ENCODE data around the gene VAMP1. TPM values are rescaled to one million over a fixed set of nuclear protein-coding genes. Genes with fewer than 3 reads are reported as not detected.

Gene VAMP1
- total RNA-seq, 1 donor from 2014 or later: 5.7 TPM

DNA sequence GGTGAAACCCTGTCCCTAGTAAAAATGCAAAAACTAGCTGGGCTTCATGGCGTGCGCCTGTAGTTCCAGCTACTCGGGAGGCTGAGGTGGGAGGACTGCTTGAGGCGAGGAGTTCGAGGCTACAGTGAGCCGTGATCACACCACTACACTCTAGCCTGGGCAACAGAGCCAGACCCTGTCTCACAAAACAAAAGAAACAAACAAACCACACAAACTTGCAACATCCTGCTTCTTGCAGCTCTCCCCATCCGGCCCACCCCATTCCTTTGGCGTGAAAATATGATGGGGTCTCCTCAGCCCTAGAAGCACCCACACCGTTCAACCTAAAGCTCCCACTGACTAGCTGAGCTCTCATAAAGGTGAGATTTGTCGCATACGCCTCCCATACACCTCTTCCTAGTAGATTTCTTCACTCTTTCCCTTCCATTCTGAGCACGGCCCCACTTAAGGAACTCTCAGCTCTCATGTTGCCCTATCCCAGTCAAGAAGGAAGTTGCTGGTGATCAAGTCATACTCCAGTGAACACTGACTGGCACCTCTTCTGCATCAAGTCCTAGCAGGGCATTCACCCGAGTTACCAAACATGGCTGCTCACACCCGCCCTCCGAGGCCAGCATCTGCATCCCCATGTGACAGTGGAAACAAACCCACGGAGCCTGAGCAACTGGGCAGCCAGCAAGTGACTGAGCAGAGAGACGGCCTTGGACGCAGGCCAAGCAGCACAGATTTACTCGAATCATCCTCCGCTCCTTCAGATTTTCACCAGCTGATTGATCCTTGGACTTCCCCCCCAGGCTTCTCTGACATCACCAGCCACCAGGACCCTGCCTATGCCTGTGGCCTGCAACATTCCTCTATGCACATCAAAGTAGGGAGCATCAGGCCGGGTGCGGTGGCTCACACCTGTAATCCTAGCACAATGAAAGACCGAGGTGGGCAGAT lies 44.6 kb downstream of the VAMP1 start:
- no peak for DNase-seq (ENCODE audit: low read depth, low spot score)

DNA sequence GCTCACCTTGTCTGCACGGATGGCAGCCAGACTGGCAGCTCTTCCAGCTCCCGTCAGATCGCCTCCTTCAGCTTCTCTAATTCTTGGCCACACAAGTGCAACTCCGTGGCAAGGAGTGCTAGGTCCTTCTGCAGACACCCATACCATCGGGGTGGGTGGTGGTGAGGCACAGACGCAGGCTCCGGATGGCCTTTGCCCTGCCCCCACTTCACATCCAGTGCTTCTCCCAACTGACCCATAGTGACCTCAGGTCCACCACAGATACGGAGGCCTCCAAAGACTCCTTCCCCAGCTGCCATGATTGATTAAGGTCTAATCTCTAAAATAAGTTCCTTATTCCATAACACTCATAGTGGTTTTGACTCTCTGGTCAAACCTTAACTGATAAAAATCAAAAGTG lies 45.6 kb downstream of the VAMP1 start:
- DNase-seq (ENCODE audit: low read depth, low spot score): no peak

DNA sequence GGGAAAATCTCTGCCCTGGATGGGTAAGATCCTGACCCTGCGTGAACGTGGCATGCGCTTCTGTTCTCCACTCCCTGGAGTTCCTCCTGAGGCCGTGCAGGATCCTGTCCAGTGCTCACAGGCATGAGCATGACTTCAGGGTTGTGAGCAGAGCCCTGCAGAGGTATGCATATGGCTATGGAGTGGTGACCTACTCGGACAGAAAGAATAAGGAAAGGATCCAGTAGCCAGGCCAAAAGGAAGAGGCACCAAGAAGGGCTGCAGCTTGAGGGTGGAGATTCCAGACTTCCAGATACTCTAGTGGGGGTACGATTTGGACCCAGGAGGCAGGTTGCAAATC lies 46.5 kb downstream of the VAMP1 start:
- no peak for DNase-seq (ENCODE audit: low read depth, low spot score)

DNA sequence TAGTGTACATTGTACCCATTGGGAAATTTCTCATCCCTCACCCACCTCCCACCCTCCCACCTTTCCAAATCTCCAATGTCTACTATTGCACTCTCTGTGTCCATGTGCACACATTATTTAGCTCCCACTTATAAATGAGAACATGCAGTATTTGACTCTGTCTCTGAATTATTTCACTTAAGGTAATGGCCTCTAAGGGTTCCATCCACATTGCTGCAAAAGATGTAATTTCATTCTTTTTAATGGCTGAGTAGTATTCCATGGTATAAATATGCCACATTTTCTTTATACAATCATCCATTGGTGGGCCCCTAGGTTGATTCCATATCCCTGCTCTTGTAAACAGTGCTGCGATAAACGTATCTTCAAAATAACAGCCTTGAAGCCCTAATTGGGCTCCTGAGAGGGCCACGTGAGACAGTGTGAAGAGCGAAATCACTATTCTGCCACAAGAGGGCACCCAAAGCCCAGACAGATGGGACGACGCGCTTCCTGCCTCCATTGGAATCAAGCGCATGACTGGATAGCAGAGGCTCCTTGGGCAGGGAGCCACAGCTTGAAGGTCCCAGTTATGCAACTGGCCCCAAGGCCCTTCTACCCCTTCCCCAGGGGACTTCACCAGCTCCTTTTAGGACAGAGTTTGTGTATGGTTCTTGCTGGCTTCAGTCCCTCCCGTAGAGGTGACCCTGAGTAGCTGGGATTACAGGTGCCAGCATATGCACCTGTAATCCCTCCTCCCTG lies 47.0 kb downstream of the VAMP1 start:
- peak; percentile 77 for DNase-seq (ENCODE audit: low read depth, low spot score)

DNA sequence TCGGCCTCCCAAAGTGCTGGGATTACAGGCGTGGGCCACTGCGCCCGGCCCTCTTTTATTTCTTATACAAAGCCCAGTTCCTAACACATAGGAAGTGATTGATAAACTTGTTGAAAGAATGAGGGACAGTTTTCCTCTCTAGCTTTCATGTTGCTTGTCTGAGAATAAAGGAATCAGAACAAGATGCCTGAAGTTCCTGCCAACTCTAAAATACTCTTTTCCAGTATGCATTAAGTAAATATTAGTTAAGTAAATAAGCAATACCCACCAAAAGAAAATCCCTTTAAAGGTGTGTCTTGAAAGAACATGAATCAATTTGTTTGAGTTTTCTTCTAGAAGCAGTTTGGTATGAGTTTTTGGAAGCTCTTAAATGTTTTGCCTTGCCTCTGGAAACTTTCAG lies 50.1 kb downstream of the VAMP1 start:
- no peak for DNase-seq (ENCODE audit: low read depth, low spot score)

DNA sequence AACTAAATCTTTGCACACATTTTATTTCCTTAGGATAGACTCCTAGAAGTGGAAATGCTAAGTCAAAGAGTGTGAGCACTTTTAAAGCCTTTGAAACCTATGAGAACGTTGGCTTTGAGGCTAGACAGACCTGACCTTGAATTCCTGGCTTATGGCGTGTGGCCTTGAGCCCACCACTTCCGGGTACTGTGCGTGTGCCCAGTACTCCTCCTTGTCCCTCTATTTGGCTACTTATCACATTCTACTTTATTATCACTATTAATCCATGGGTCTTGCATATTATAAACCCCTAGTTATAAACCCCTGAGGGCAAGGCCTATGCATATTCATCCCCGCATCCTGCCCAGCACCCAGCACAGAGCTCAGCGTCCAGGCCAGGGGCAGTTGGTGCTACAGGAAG lies 51.7 kb downstream of the VAMP1 start:
- DNase-seq (ENCODE audit: low read depth, low spot score): no peak

DNA sequence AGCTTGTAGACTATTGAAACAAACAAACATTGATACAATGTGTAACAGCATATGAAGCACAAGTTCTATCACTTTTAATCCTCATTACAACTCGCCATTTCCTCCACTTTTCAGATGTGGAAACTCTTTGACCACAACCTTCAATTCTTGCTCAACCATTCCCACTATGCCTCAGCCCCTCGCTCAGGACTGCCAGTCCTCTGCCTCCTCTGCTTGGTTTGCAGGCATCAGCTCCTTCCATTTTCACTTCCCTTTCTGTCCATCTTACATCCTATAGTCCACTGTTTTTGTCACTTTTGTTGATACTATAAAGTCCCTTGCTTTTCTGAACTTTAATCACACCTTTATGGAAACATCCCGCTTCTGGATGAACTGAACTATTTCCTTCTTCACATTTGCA lies 53.9 kb downstream of the VAMP1 start:
- DNase-seq (ENCODE audit: low read depth, low spot score): no peak

Other genes starting within 250 kb of the VAMP1 start
- gene PLEKHG6, start 160.0 kb downstream of the VAMP1 start, total RNA-seq: not detected in 2 replicates
- gene TNFRSF1A, start 128.6 kb downstream of the VAMP1 start, total RNA-seq: 53.3 and 72.5 TPM in 2 replicates
- 0.13 TPM in 1 of 2 replicates, not detected in the other for gene SCNN1A, start 95.1 kb downstream of the VAMP1 start, total RNA-seq
- gene LTBR, start 86.5 kb downstream of the VAMP1 start, total RNA-seq: 33.6 and 53.1 TPM in 2 replicates
- gene CD27, start 25.7 kb downstream of the VAMP1 start, total RNA-seq: not detected in 2 replicates
- gene TAPBPL, start 18.6 kb downstream of the VAMP1 start, total RNA-seq: 5.4 and 6.5 TPM in 2 replicates
- 132 and 186 TPM in 2 replicates for gene MRPL51, start 22.6 kb upstream of the VAMP1 start, total RNA-seq
- 48.6 and 95.9 TPM in 2 replicates for gene NCAPD2, start 23.4 kb upstream of the VAMP1 start, total RNA-seq
- gene GAPDH, start 63.8 kb upstream of the VAMP1 start, total RNA-seq: 6,666 and 8,207 TPM in 2 replicates
- gene IFFO1, start 85.4 kb upstream of the VAMP1 start, total RNA-seq: 8.3 and 9.0 TPM in 2 replicates
- gene NOP2, start 97.6 kb upstream of the VAMP1 start, total RNA-seq: 20.7 and 30.5 TPM in 2 replicates
- 205 and 216 TPM in 2 replicates for gene CHD4, start 136.7 kb upstream of the VAMP1 start, total RNA-seq
- 0.04 and 0.07 TPM in 2 replicates for gene LPAR5, start 165.3 kb upstream of the VAMP1 start, total RNA-seq
- gene ACRBP, start 176.8 kb upstream of the VAMP1 start, total RNA-seq: 0.11 and 0.26 TPM in 2 replicates
- 26.0 and 31.9 TPM in 2 replicates for gene ING4, start 192.4 kb upstream of the VAMP1 start, total RNA-seq
- 9.5 and 12.0 TPM in 2 replicates for gene ZNF384, start 218.7 kb upstream of the VAMP1 start, total RNA-seq
- gene PIANP, start 230.1 kb upstream of the VAMP1 start, total RNA-seq: not detected in 2 replicates

All from pulmonary artery endothelial cell (primary cell).